ENCODE results near the gene SAMD4B. TPM values are rescaled to one million over a fixed set of nuclear protein-coding genes. Genes with fewer than 3 reads are reported as not detected.

The SAMD4B gene
- total RNA-seq, 2 experiments from 2014 or later: 65.0 to 66.9 TPM

DNA sequence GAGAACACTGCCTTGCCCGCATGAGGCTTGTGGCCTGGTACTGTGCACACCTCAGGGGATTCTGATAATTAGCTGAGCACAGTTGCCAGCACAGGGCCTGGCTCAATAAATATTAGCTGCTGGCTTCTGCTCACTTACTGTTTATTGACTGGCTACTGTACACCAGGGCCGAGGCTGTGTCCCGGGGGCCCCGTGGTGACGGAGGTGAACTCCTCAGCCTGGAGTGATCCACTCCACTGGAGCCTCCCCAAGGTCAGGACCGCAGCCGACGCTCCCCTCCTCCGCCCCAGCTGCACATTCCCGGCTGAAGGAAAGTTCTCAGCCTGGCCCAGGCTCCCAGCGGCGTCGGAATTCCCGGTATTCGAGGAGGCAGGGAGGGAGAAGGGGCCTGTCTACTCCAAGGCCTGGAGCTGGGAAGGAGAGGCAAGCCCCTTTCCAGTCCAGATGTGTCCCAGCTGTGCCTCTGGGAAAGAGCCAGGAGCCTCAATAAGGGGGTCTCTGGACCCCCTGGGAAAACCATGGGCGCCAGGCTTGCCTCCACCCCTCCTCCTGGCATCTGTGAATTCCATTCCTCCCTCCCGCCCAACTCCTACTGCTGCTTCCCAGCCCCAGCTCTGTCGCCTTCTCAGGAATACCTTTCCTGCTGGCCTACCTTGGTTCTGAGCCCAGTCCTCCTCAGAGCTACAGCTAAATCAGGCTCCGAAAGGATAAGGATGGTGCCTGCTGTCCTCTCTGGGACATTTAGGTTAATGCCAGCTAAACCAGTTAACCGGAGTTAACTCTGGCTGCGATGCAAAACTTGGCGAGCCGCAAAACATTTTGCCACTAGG is 86.3 kb downstream of the SAMD4B start:
- no peak overlapping the region for H3K27ac Mint-ChIP-seq
- H3K27me3 Mint-ChIP-seq: no peaks in the 10 kb centered on the region
- H3K9me3 ChIP-seq (ENCODE audit: control insufficient read depth in 1 of 2, insufficient read depth in 1 of 2, low read length in 2 of 2): no peaks in the 10 kb centered on the region

DNA sequence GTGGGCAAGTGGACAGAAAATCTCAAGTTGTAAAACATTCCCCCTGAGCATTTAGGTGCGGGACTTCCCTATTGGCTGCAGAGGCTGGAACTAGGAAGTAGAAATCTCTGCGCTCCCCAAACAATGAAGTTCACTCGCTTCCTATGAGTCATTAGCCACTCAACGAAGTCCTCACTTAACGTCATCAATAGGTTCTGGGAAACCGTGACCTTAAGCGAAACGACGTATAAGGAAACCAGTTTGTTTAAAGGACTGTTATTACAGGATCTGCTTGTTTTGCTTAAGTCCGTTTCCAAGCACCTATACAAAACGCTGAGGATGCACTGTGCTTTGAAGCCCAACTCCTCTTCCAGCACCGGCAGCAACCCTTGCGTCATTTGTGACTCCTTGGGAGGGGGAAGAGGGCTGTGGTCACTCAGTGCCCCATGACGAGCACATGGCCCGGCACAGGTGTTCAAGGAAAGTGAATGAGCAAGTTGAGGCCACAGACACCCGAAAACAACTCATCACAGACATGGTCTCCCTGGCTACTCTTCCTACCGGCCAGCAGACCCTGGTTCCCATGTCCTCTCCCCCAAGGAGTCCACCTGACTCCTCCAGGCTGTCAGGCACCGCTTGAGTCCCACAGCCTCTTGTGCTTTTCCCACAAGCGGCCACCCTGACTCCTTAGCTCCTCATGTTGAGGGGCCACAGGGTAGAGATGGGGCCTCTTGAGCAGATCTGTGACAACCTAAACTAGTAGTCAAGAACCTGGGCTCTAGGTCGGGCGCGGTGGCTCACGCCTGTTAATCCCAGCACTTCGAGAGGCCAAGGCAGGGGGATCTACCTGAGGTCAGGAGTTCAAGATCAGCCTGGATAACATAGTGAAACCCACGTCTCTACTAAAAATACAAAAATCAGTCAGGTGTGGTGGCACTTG is 88.7 kb downstream of the SAMD4B start:
- H3K4me1 Mint-ChIP-seq (ENCODE audit: low read depth): peaks cover 40% of the 10 kb centered on the region
- peaks cover 50% of the 10 kb centered on the region for H3K4me1 ChIP-seq (ENCODE audit: insufficient read depth, low read length)
- POLR2A ChIA-PET: interaction anchor here (1.3 to 5.9 kb wide), 3 partner anchors 14 to 89 kb away, joined by 3 to 163 read pairs (median 4); partner anchors contain the start of genes MED29, PAF1, SAMD4B and SUPT5H
- H3K9me3 ChIP-seq (ENCODE audit: control insufficient read depth in 1 of 2, insufficient read depth in 1 of 2, low read length in 2 of 2): no peaks in the 10 kb centered on the region
- peak overlapping the region; percentile 77 for H3K27ac Mint-ChIP-seq
- no peak overlapping the region for H3K4me3 ChIP-seq (ENCODE audit: low read length)
- H3K9me3 Mint-ChIP-seq: no peaks in the 10 kb centered on the region
- H3K27me3 ChIP-seq (ENCODE audit: control insufficient read depth in 1 of 2, insufficient read depth in 2 of 2, low read length in 2 of 2): no peaks in the 10 kb centered on the region
- intact Hi-C loops (cut with DNase I, micrococcal nuclease): no loop called here
- TF ChIP-seq, protein P1, sequence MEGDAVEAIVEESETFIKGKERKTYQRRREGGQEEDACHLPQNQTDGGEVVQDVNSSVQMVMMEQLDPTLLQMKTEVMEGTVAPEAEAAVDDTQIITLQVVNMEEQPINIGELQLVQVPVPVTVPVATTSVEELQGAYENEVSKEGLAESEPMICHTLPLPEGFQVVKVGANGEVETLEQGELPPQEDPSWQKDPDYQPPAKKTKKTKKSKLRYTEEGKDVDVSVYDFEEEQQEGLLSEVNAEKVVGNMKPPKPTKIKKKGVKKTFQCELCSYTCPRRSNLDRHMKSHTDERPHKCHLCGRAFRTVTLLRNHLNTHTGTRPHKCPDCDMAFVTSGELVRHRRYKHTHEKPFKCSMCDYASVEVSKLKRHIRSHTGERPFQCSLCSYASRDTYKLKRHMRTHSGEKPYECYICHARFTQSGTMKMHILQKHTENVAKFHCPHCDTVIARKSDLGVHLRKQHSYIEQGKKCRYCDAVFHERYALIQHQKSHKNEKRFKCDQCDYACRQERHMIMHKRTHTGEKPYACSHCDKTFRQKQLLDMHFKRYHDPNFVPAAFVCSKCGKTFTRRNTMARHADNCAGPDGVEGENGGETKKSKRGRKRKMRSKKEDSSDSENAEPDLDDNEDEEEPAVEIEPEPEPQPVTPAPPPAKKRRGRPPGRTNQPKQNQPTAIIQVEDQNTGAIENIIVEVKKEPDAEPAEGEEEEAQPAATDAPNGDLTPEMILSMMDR (IDR thresholded peaks at IDR 0.05): no peak
- peak overlapping the region; percentile 54 for H3K4me3 Mint-ChIP-seq
- H3K36me3 ChIP-seq (ENCODE audit: insufficient read depth, low read length): peaks cover 33% of the 10 kb centered on the region
- peak; percentile 64 for ATAC-seq (ENCODE audit: poor library complexity)
- H3K36me3 Mint-ChIP-seq (ENCODE audit: low read depth): peaks cover 52% of the 10 kb centered on the region
- CTCF ChIA-PET: interaction anchor here (2.2 kb wide), 1 partner anchor 33 kb away, joined by 6 read pairs; no protein-coding TSS in a partner anchor
- no peaks in the 10 kb centered on the region for H3K27me3 Mint-ChIP-seq
- peak in 11 of 14 experiments; percentile 32 to 93 (median 54) for DNase-seq
- peak overlapping the region; percentile 1 to 80 for H3K27ac ChIP-seq (ENCODE audit: low read depth in 1 of 2, low read length in 2 of 2)

More for the DNA sequence above, 86.3 kb downstream of the SAMD4B start:
- ChIA-PET CTCF (interaction anchor here (1.0 kb wide), 1 partner anchor 16 kb away, joined by 3 read pairs; the partner anchor contains the start of gene PLEKHG2), POLR2A (interaction anchor here (1.2 kb wide), 2 partner anchors 17 to 27 kb away, joined by 3 to 4 read pairs; partner anchors contain the start of gene SUPT5H)
- Histone ChIP-seq H3K27ac (ENCODE audit: low read depth in 1 of 2, low read length in 2 of 2) (no peak overlapping the region), H3K4me3 (ENCODE audit: low read length) (no peak overlapping the region), H3K36me3 (ENCODE audit: insufficient read depth, low read length) (peaks cover 25% of the 10 kb centered on the region), H3K4me1 (ENCODE audit: insufficient read depth, low read length) (peaks cover 31% of the 10 kb centered on the region), H3K27me3 (ENCODE audit: control insufficient read depth in 1 of 2, insufficient read depth in 2 of 2, low read length in 2 of 2) (no peaks in the 10 kb centered on the region)
- TF ChIP-seq, protein P1 (IDR thresholded peaks at IDR 0.05): no peak
- H3K9me3 Mint-ChIP-seq: no peaks in the 10 kb centered on the region
- H3K4me3 Mint-ChIP-seq: no peak overlapping the region
- no peak for ATAC-seq (ENCODE audit: poor library complexity)
- H3K4me1 Mint-ChIP-seq (ENCODE audit: low read depth): peaks cover 19% of the 10 kb centered on the region
- peak in 1 of 14 experiments; percentile 38 for DNase-seq
- intact Hi-C loops (cut with DNase I, micrococcal nuclease): no loop called here
- H3K36me3 Mint-ChIP-seq (ENCODE audit: low read depth): peaks cover 46% of the 10 kb centered on the region

GRCh38 chr19:39432677-39433025 is 90.4 kb downstream of the SAMD4B start:
- ChIA-PET POLR2A (interaction anchor here (1.3 to 5.9 kb wide), 6 partner anchors 13 to 90 kb away, joined by 3 to 163 read pairs (median 4); partner anchors contain the start of genes MED29, PAF1, PLEKHG2 and SAMD4B), CTCF (no interaction called here)
- Mint-ChIP-seq H3K4me3 (peak overlapping the region; percentile 99), H3K36me3 (ENCODE audit: low read depth) (peaks cover 53% of the 10 kb centered on the region), H3K27me3 (no peaks in the 10 kb centered on the region), H3K27ac (peak overlapping the region; percentile 93), H3K4me1 (ENCODE audit: low read depth) (peaks cover 50% of the 10 kb centered on the region), H3K9me3 (no peaks in the 10 kb centered on the region)
- DNase-seq (no peak), ATAC-seq (ENCODE audit: poor library complexity) (no peak)
- TF ChIP-seq, protein P1 (IDR thresholded peaks at IDR 0.05): no peak
- Histone ChIP-seq H3K27me3 (ENCODE audit: control insufficient read depth in 1 of 2, insufficient read depth in 2 of 2, low read length in 2 of 2) (no peaks in the 10 kb centered on the region), H3K9me3 (ENCODE audit: control insufficient read depth in 1 of 2, insufficient read depth in 1 of 2, low read length in 2 of 2) (no peaks in the 10 kb centered on the region), H3K4me1 (ENCODE audit: insufficient read depth, low read length) (peaks cover 60% of the 10 kb centered on the region), H3K36me3 (ENCODE audit: insufficient read depth, low read length) (peaks cover 33% of the 10 kb centered on the region), H3K27ac (ENCODE audit: low read depth in 1 of 2, low read length in 2 of 2) (no peak overlapping the region), H3K4me3 (ENCODE audit: low read length) (no peak overlapping the region)
- intact Hi-C loops (cut with DNase I, micrococcal nuclease): no loop called here
